GM12875 (cell line): ENCODE results near the gene QRSL1.

Experiments
- H3K4me3 ChIP-seq: one replicate; pipeline ENCODE4 v1.5.1; 2011; ENCODE audit warnings: low read depth, low read length, control low read depth
- CTCF ChIP-seq: IDR thresholded peaks from 2 replicates; pipeline ENCODE4 v1.5.1; 2011; ENCODE audit warnings: low read depth, mild to moderate bottlenecking, control low read depth, inconsistent platforms, low read length, moderate library complexity, borderline replicate concordance; ENCODE audit not compliant: insufficient read depth

Gene QRSL1

GRCh38 chr6:106637051-106637716, 7.8 kb downstream of the QRSL1 start:
- no peak for TF ChIP-seq CTCF
- H3K4me3 ChIP-seq, result peak overlapping the region; percentile 33

- no peak for TF ChIP-seq CTCF
- H3K4me3 ChIP-seq, result peak overlapping the region; percentile 33
Measured at GRCh38 chr6:106637717-106638341, 8.5 kb downstream of the QRSL1 start.

- H3K4me3 ChIP-seq, result no peak overlapping the region
- no peak for TF ChIP-seq CTCF
Measured at GRCh38 chr6:106639812-106640211, 10.4 kb downstream of the QRSL1 start.

DNA sequence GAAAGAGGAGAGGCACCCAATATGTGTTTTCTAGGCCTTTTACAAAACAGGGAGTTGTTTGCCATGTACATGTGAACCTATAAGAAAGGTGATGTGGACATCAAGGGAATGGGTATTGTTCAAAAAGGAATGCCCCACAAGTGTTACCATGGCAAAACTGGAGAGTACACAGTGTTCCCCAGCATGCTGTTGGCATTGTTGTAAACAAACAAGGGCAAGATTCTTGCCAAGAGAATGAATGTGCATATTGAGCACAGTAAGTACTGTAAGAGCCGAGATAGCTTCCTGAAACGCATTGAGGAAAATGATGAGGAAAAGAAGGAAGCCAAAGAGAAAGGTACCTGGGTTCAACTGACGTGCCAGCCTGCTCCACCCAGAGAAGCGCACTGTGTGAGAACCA, 13.1 kb downstream of the QRSL1 start:
- TF ChIP-seq CTCF, result no peak

DNA sequence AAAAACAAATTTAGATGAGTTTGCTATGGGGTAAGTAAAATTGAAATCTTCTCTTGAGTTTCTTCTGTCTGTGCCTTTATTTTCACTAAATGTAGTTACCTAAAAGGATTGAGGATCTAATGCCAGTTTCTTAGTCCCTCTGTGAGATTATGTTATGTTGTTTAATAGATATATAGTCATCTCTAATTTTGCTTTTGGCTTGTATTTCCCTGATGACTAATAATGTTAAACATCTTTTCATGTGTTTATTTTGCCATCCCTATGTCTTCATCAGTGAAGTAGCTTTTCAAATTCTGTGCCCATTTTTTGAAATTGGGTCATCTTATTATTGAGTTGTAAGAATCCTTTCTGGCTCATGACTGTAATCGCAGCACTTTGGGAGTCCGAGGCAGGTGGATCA, 13.7 kb downstream of the QRSL1 start:
- TF ChIP-seq CTCF, result no peak
- H3K4me3 ChIP-seq, result no peak overlapping the region

More for the DNA sequence above, 13.1 kb downstream of the QRSL1 start:
- no peak overlapping the region for H3K4me3 ChIP-seq

DNA sequence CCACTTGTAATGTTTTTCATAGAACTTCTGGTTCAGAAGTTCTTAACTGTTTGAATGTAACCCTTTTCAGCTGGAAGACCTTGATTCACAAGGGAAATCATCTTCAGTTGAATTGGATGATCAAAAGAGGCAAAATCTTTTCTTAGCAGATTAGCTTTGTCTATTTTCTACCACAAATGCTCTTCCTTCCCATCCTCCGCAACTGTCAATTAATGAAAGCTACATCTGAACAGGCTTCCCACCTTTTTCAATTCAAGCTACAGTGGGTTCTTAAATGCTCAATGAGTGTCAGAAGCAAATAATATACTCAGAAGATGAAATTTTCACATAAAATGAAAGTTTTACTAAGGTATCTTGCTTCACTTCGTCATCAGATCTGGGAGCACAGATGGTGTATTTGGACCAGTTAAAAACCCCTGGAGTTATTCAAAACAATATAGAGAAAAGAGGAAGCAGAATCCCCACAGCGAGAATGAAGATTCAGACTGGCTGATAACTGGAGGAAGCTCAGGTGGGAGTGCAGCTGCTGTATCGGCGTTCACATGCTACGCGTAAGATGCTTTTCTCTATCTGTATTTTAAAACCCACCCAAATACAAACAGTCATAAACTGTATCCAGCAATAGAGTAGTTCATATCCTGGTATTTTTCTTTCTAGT, 19.4 kb downstream of the QRSL1 start:
- TF ChIP-seq CTCF, result no peak
- no peak overlapping the region for H3K4me3 ChIP-seq
